Muscle of arm (tissue), 14 donors: ENCODE measurements around the gene TRAPPC8. TPM values are rescaled to one million over a fixed set of nuclear protein-coding genes. Genes with fewer than 3 reads are reported as not detected.
"Not testable (repeated sequence)": the region's sequence is repeated elsewhere in the genome, so short reads cannot be mapped to it uniquely, and the experiment has no call there.

Experiments used
- DNase-seq: peaks from one replicate; pipeline ENCODE4 v3.0.0-alpha.2; 2013
- long read RNA-seq, 11 donors: transcript quantifications; one replicate each; lab custom pipeline, GENCODE V29; 2026
- polyA plus RNA-seq, 12 donors: library from polyadenylated mRNA; unstranded; fragments of 120-200 nt; gene quantifications; one replicate each; pipeline ENCODE4 v1.2.1, GENCODE V29; 2013; ENCODE audit not compliant: insufficient read length in 12 of 12

The TRAPPC8 gene, protein sequence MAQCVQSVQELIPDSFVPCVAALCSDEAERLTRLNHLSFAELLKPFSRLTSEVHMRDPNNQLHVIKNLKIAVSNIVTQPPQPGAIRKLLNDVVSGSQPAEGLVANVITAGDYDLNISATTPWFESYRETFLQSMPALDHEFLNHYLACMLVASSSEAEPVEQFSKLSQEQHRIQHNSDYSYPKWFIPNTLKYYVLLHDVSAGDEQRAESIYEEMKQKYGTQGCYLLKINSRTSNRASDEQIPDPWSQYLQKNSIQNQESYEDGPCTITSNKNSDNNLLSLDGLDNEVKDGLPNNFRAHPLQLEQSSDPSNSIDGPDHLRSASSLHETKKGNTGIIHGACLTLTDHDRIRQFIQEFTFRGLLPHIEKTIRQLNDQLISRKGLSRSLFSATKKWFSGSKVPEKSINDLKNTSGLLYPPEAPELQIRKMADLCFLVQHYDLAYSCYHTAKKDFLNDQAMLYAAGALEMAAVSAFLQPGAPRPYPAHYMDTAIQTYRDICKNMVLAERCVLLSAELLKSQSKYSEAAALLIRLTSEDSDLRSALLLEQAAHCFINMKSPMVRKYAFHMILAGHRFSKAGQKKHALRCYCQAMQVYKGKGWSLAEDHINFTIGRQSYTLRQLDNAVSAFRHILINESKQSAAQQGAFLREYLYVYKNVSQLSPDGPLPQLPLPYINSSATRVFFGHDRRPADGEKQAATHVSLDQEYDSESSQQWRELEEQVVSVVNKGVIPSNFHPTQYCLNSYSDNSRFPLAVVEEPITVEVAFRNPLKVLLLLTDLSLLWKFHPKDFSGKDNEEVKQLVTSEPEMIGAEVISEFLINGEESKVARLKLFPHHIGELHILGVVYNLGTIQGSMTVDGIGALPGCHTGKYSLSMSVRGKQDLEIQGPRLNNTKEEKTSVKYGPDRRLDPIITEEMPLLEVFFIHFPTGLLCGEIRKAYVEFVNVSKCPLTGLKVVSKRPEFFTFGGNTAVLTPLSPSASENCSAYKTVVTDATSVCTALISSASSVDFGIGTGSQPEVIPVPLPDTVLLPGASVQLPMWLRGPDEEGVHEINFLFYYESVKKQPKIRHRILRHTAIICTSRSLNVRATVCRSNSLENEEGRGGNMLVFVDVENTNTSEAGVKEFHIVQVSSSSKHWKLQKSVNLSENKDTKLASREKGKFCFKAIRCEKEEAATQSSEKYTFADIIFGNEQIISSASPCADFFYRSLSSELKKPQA (N-terminal part only)
- polyA plus RNA-seq = 10 to 100 TPM in 11 of 12 donors, not detected in 1; 28.4 to 51.5 (median 36.8) TPM
- long read RNA-seq, donor 1, partial matches to known transcripts = 8 of 9 reads
- long read RNA-seq, donor 1, other reads (novel, unspliced or antisense) = 0 of 9 reads
- long read RNA-seq, donor 2 = 0 reads
- long read RNA-seq, donor 3 = 0 reads
- long read RNA-seq, donor 4 = 0 reads
- long read RNA-seq, donor 5, full-length matches to known transcripts = 3 of 3 reads
- long read RNA-seq, donor 5, partial matches to known transcripts = 0 of 3 reads
- long read RNA-seq, donor 5, other reads (novel, unspliced or antisense) = 0 of 3 reads
- long read RNA-seq, donor 6, full-length matches to known transcripts = 1 of 1 reads
- long read RNA-seq, donor 6, partial matches to known transcripts = 0 of 1 reads
- long read RNA-seq, donor 6, other reads (novel, unspliced or antisense) = 0 of 1 reads
- long read RNA-seq, donor 7, partial matches to known transcripts = 5 of 6 reads
- long read RNA-seq, donor 7, other reads (novel, unspliced or antisense) = 0 of 6 reads
- long read RNA-seq, donor 8 = 0 reads
- long read RNA-seq, donor 9, partial matches to known transcripts = 0 of 1 reads
- long read RNA-seq, donor 9, other reads (novel, unspliced or antisense) = 0 of 1 reads
- long read RNA-seq, donor 10, partial matches to known transcripts = 5 of 5 reads
- long read RNA-seq, donor 10, other reads (novel, unspliced or antisense) = 0 of 5 reads
- long read RNA-seq, donor 11, full-length matches to known transcripts = 1 of 1 reads
- long read RNA-seq, donor 11, partial matches to known transcripts = 0 of 1 reads
- long read RNA-seq, donor 11, other reads (novel, unspliced or antisense) = 0 of 1 reads

- peak; percentile 97 for DNase-seq
These were observed at the start of gene TRAPPC8 for GRCh38 chr18:31942999-31943877. Gene TRAPPC8 (minus strand): TSS chr18:31943128. CDS start chr18:31942764, 364 bp downstream.

DNA sequence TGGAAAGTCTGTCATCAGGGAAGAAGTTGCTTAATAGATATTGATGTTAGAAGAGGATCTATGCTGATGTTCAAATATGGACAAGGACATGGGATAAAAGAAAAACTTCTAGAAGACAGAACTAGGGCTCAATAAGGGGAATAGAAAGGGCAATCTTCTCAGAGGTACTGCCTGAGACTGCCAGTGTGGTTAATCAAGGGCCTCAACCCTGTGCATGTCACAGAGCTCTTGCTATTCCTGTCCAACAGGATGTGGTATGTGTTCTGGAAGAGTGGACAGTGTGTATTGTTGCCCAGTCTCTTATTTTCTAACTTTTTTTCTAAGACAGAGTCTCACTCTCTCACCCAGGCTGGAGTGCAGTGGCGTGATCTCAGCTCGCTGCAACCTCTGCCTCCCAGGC is 47.9 kb upstream of the TRAPPC8 start:
- DNase-seq = no peak

GRCh38 chr18:31983976-31984375 is 41.0 kb upstream of the TRAPPC8 start:
- no peak for DNase-seq

- no peak for DNase-seq
These were observed 40.1 kb upstream of the TRAPPC8 start for GRCh38 chr18:31983020-31983419.

DNA sequence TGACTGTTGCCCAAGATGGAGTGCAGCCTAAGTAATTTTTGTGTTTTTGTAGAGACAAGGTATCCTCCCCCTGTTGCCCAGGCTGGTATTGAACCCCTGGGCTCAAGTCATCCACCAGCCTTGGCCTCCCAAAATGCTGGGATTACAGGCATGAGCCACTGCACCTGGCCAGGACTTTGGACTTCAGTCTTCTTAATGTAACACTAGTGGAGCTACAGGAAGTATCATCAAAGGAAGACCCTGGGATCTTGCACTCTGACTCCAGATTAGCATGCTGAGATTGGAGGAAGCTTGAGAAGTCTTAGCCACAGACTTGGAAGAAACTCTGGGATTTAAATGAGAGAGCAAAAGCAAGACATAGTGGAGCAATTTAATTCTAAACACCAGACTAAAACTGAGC is 37.9 kb upstream of the TRAPPC8 start:
- DNase-seq = no peak

DNA sequence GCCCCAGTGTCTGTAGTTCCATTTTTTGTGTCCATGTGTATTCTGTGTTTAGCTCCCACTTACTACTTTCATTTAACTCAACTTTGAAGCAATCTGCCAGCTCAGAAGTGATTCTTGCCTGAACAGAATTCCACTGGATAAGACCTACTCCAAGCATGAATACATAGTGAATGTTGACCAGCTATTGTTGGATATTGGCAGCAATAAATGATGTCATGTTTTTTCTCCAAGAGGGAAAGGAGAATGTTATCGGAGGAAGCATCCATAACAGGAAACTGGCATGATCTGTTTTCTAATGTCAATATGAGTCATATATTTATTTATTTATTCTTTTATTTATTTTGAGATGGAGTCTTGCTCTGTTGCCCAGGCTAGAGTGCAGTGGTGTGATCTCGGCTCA is 36.8 kb upstream of the TRAPPC8 start:
- no peak for DNase-seq

- DNase-seq = no peak
These were observed 35.7 kb upstream of the TRAPPC8 start for GRCh38 chr18:31978616-31979015.

DNA sequence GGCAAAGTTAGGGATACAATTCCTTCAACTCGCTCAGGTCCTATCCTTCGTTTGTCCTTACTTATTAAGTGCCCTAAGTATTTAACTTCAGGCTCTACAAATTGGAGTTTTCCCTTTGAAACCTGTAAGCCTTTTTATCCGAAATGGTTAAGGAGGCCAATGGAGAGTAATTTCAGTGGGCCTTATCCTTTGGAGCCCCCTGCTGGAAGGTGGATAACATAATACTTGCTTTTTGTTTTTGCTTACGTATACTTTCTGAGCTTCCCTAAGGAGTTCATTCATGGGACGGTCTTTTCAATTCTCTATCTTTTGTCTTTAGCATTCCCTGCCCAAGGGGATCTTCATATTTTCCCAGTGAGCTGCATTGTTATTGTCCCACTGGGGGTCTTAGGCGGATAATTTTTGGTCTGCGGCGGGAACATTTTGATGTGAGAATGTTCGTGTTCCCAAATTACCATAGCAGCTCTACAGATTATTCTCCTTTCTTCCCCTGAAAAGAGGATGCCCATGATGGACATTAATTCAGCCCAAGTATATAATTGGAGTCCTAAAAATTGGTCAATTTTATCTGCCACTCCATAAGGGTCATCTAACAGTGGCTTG is 34.4 kb upstream of the TRAPPC8 start:
- no peak for DNase-seq

- no peak for DNase-seq
These were observed 33.3 kb upstream of the TRAPPC8 start for GRCh38 chr18:31976242-31976641.

- DNase-seq = no peak
These were observed 31.1 kb upstream of the TRAPPC8 start for GRCh38 chr18:31973929-31974546.

DNA sequence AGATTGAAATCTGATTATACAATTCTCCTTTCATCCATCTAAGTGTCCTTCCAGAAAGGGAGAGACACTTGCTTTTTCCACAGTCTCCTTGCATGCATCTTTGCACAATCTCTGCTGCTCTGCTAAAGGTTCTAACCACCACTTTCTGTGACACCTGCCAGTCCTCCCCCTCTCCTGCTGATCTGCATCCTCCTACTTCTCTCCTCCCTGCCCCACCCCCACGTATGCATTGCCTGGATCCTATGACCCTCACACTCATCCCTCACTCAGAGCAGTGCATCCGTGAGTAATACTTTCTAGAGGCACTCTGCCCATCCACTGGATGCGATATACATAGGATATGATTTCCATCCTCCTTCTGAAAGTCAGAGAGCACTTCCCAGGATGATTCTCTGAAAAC is 27.7 kb upstream of the TRAPPC8 start:
- no peak for DNase-seq

DNA sequence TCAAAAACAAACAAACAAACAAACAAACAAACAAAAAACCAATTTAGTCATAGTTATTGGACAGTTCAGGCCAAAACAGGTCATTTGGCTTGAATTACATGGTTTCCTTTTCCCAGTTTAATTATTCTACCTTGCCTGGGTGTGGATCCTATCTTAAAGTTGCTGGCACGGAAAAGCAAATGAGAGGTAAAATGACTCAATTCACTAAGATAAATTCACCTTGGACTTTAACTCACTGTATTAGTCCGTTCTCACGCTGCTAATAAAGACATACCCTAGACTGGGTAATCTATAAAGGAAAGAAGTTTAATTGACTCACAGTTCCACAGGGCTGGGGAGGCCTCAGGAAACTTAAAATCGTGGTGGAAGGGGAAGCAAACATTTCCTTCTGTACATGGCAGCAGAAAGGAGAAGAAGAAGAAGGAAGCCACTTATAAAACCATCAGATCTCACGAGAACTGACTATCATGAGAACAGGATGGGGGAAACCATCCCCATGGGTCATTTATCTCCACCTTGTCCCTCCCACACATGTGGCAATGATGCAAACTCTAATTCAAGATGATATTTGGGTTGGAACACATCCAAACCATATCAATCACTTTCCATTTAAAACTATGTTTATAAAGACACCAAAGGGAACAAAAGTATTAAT is 22.5 kb upstream of the TRAPPC8 start:
- DNase-seq = no peak

GRCh38 chr18:31957728-31958127 is 14.8 kb upstream of the TRAPPC8 start:
- no peak for DNase-seq

DNA sequence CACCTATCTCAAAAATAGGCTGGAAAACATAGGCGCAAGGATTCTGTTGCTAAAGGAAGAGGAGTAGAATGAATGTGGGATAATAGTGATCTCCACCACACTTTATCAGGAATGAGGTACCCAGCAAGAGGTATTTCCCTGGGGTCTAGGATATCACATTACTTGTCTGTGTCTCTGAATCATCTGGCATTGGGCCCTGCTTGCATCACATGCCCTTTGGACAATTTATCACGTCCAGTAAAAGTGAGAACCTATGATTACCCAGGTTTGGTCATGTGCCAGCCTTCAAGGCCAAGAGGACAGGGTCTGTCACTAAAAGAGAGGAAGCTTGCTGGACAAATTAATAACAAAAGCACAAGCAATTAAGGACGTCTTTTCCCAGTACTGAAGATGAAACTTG is 11.4 kb upstream of the TRAPPC8 start:
- no peak for DNase-seq

DNA sequence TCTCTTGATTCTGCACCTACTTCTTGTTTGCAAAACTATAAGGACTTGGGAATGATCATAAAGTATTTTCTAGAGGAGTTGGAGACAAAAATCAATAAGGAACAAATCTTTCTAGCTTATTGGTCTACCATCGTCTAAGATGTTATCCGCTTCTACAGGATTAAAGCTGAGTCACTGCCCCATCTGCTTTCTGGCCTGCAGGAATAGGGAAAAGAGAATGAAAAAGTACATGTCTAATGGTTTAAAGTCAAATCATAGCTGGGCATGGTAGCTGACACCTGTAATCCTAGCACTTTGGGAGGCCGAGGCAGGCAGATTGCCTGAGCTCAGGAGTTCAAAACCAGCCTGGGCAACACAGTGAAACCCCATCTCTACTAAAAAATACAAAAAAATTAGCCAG is 10.8 kb upstream of the TRAPPC8 start:
- not testable (repeated sequence) for DNase-seq

DNA sequence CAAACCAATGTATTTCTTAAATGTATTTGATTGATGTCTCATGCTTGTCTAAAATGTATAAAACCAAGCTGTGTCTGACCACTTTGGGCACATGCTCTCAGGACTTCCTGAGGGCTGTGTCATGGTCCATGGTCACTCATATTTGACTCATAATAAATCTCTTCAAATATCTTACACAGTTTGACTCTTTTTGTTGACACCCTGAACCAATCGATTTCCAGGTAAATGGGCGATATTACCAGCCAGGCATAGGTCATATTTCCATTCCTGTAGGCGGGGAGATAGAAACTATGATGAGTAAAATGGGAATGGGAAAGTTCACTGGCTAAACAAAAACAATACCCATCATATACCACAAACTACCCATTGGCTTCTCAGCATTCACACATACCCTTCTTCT is 9.3 kb upstream of the TRAPPC8 start:
- DNase-seq = no peak

DNA sequence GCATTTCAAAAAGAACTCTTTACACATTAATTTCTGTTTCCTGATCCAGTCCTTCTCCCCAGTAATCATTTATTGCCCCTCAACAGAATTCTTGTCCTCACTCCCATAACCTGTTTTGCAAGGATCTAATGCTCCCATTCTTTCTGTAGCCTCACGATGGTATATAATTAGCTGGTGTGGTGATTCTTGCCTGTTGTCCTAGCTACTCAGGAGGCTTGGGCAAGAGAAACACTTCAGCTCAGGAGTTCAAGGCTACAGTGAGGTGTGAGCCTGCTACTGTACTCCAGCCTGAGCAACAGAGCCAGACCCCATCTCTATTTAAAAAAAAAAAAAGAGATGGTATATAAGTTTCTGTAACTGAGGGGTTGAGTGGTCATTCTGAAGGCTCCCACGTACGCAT is 7.7 kb upstream of the TRAPPC8 start:
- DNase-seq = no peak

GRCh38 chr18:31948349-31948748 is 5.4 kb upstream of the TRAPPC8 start:
- DNase-seq = not testable (repeated sequence)
